GM12878 (cell line): ENCODE results near the gene UBE2Z. TPM values are rescaled to one million over a fixed set of nuclear protein-coding genes. Genes with fewer than 3 reads are reported as not detected.

Experiments
- CBFB ChIP-seq: IDR thresholded peaks from 2 replicates; pipeline ENCODE4 v1.6.1; 2016; ENCODE audit warnings: antibody characterized with exemption, low read depth
- FOXK2 ChIP-seq: fragments of 450-650 bp; IDR thresholded peaks from 2 replicates; pipeline ENCODE4 v1.6.1; 2017; ENCODE audit warnings: mild to moderate bottlenecking, moderate library complexity
- JUNB ChIP-seq: IDR thresholded peaks from 2 replicates; pipeline ENCODE4 v1.6.1; 2016; ENCODE audit warnings: antibody characterized with exemption, mild to moderate bottlenecking
- KAT2A ChIP-seq: conservative IDR thresholded peaks from 2 replicates; pipeline ENCODE4 v1.6.1; 2011; ENCODE audit warnings: low read depth, low read length; ENCODE audit not compliant: control insufficient read depth
- POU2F2 ChIP-seq: IDR thresholded peaks from 3 replicates; pipeline ENCODE4 v1.6.1; 2011; ENCODE audit warnings: low read depth, mild to moderate bottlenecking, low read length, borderline replicate concordance
- RELA ChIP-seq: fragments of 450-650 bp; IDR thresholded peaks from 2 replicates; pipeline ENCODE4 v1.8.0; 2014; ENCODE audit warnings: borderline replicate concordance; ENCODE audit not compliant: partially characterized antibody
- SP1 ChIP-seq: IDR thresholded peaks from one replicate; pipeline ENCODE4 v1.6.1; 2011; ENCODE audit warnings: low read depth, low read length
- TCF7 ChIP-seq: IDR thresholded peaks from 2 replicates; pipeline ENCODE4 v1.6.1; 2014; ENCODE audit warnings: antibody characterized with exemption, borderline replicate concordance
- ZBED1 ChIP-seq: IDR thresholded peaks from 2 replicates; pipeline ENCODE4 v1.6.1; 2016; ENCODE audit warnings: borderline replicate concordance
- ZSCAN29 ChIP-seq: fragments of 450-650 bp; IDR thresholded peaks from 2 replicates; pipeline ENCODE4 v1.6.1; 2017; ENCODE audit warnings: mild to moderate bottlenecking, moderate library complexity
- polyA plus RNA-seq, 11 experiments: library from polyadenylated mRNA; depleted of rRNA in 4 of 11; unstranded in 6 of 11; stranded (reverse) in 5 of 11; fragments of >200 nt; fragmentation: Nextera tagmentation in 4 of 11; fragmentation: Illumina TruSeq in 1 of 11; extraction: Ambion mirVana in 4 of 11; extraction: Trizol in 1 of 11; gene quantifications; 1 replicate in 1 of 11; 2 replicates in 10 of 11; pipeline versions ENCODE4 v1.2.1 to v1.2.3, GENCODE V29; 2011 to 2016; ENCODE audit warnings: inconsistent platforms in 2 of 11, missing spikeins in 2 of 11, low read depth in 1 of 11
- total RNA-seq, 4 experiments: library from RNA; depleted of rRNA in 3 of 4; stranded (reverse); fragments of >200 nt in 3 of 4; fragmentation: Illumina TruSeq in 1 of 4; extraction: Trizol in 1 of 4; gene quantifications; 2 replicates each; pipeline versions ENCODE4 v1.2.1 to v1.2.3, GENCODE V29; 2013 to 2021
- TF ChIP-seq, protein P1 (sequence below): IDR thresholded peaks from 2 replicates; pipeline ENCODE4 v1.6.1; 2012; ENCODE audit warnings: mild to moderate bottlenecking, low read depth, low read length
- TF ChIP-seq, protein P2 (sequence below): IDR thresholded peaks from 2 replicates; pipeline ENCODE4 v1.6.1; 2011; ENCODE audit warnings: borderline replicate concordance, low read depth, mild to moderate bottlenecking, moderate library complexity, low read length; ENCODE audit not compliant: insufficient read depth, poor library complexity, severe bottlenecking
- TF ChIP-seq, protein P3 (sequence below): fragments of 450-650 bp; formaldehyde crosslinking; IDR thresholded peaks from 2 replicates; pipeline ENCODE4 v1.4.0; 2020; ENCODE audit warnings: mild to moderate bottlenecking, moderate library complexity
- TF ChIP-seq, protein P4 (sequence below): fragments of 450-650 bp; IDR thresholded peaks from 2 replicates; pipeline ENCODE4 v1.6.1; 2017; ENCODE audit warnings: mild to moderate bottlenecking, moderate library complexity
- TF ChIP-seq, protein P5 (sequence below): IDR thresholded peaks from 2 replicates; pipeline ENCODE4 v1.6.1; 2012; ENCODE audit warnings: low read depth, low read length, improper control_type of control experiment

UBE2Z gene
- total and polyA plus RNA-seq, 10 of the 15 experiments (the other 5 are each of a cell fraction or from before 2014, with no cell fraction given) = 23.1 to 191 (median 57.4) TPM

DNA sequence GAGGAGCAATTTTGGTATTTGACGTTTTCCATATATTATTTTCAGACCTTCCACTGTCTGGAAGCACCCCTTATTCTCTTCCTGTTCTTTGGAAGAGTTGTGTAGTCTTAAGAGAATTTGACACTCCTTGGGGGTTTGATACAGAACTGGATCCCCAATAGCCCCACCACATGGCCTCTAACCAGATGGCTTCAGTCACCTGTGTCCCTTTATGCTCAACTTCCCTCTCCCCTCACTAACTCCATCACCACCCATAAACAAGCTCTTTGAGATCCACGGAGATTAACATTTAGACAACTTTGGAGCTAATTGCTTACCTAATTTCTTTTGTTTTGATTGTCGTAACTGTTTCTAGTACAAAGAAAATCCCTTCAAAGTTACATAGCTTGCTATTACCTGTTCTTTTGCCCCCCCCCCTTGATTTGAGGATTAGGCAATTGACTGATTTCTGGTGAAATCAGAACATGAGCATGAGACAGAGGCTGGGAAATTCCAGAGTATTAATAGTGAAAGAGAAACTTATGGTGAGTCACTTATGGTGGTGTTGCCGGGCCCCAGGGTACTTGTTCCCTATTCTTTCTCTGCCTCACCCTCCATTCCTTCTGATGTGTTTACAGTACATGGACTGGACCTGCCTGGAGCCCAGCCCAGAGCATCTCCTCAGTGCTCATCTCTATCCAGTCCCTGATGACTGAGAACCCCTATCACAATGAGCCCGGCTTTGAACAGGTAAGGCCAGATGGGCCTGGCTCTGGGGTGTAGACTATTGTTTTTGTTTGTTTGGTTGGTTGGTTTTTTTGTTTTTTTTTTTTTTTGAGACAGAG is 7.5 kb downstream of the UBE2Z start (continued):
- TF ChIP-seq, protein P1, sequence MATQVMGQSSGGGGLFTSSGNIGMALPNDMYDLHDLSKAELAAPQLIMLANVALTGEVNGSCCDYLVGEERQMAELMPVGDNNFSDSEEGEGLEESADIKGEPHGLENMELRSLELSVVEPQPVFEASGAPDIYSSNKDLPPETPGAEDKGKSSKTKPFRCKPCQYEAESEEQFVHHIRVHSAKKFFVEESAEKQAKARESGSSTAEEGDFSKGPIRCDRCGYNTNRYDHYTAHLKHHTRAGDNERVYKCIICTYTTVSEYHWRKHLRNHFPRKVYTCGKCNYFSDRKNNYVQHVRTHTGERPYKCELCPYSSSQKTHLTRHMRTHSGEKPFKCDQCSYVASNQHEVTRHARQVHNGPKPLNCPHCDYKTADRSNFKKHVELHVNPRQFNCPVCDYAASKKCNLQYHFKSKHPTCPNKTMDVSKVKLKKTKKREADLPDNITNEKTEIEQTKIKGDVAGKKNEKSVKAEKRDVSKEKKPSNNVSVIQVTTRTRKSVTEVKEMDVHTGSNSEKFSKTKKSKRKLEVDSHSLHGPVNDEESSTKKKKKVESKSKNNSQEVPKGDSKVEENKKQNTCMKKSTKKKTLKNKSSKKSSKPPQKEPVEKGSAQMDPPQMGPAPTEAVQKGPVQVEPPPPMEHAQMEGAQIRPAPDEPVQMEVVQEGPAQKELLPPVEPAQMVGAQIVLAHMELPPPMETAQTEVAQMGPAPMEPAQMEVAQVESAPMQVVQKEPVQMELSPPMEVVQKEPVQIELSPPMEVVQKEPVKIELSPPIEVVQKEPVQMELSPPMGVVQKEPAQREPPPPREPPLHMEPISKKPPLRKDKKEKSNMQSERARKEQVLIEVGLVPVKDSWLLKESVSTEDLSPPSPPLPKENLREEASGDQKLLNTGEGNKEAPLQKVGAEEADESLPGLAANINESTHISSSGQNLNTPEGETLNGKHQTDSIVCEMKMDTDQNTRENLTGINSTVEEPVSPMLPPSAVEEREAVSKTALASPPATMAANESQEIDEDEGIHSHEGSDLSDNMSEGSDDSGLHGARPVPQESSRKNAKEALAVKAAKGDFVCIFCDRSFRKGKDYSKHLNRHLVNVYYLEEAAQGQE = no peak
- TF ChIP-seq, protein P2, sequence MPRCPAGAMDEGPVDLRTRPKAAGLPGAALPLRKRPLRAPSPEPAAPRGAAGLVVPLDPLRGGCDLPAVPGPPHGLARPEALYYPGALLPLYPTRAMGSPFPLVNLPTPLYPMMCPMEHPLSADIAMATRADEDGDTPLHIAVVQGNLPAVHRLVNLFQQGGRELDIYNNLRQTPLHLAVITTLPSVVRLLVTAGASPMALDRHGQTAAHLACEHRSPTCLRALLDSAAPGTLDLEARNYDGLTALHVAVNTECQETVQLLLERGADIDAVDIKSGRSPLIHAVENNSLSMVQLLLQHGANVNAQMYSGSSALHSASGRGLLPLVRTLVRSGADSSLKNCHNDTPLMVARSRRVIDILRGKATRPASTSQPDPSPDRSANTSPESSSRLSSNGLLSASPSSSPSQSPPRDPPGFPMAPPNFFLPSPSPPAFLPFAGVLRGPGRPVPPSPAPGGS = peak; percentile 72
- TF ChIP-seq, protein P3, sequence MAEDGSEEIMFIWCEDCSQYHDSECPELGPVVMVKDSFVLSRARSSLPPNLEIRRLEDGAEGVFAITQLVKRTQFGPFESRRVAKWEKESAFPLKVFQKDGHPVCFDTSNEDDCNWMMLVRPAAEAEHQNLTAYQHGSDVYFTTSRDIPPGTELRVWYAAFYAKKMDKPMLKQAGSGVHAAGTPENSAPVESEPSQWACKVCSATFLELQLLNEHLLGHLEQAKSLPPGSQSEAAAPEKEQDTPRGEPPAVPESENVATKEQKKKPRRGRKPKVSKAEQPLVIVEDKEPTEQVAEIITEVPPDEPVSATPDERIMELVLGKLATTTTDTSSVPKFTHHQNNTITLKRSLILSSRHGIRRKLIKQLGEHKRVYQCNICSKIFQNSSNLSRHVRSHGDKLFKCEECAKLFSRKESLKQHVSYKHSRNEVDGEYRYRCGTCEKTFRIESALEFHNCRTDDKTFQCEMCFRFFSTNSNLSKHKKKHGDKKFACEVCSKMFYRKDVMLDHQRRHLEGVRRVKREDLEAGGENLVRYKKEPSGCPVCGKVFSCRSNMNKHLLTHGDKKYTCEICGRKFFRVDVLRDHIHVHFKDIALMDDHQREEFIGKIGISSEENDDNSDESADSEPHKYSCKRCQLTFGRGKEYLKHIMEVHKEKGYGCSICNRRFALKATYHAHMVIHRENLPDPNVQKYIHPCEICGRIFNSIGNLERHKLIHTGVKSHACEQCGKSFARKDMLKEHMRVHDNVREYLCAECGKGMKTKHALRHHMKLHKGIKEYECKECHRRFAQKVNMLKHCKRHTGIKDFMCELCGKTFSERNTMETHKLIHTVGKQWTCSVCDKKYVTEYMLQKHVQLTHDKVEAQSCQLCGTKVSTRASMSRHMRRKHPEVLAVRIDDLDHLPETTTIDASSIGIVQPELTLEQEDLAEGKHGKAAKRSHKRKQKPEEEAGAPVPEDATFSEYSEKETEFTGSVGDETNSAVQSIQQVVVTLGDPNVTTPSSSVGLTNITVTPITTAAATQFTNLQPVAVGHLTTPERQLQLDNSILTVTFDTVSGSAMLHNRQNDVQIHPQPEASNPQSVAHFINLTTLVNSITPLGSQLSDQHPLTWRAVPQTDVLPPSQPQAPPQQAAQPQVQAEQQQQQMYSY = no peak
- TF ChIP-seq FOXK2 (no peak), ZBED1 (no peak), RELA (peak; percentile 95), TCF7 (no peak), ZSCAN29 (no peak), POU2F2 (no peak), JUNB (peak; percentile 97), SP1 (peak; percentile 24), CBFB (peak; percentile 61; the same call in 1 of the 2 replicates), KAT2A (no peak)
- TF ChIP-seq, protein P4, sequence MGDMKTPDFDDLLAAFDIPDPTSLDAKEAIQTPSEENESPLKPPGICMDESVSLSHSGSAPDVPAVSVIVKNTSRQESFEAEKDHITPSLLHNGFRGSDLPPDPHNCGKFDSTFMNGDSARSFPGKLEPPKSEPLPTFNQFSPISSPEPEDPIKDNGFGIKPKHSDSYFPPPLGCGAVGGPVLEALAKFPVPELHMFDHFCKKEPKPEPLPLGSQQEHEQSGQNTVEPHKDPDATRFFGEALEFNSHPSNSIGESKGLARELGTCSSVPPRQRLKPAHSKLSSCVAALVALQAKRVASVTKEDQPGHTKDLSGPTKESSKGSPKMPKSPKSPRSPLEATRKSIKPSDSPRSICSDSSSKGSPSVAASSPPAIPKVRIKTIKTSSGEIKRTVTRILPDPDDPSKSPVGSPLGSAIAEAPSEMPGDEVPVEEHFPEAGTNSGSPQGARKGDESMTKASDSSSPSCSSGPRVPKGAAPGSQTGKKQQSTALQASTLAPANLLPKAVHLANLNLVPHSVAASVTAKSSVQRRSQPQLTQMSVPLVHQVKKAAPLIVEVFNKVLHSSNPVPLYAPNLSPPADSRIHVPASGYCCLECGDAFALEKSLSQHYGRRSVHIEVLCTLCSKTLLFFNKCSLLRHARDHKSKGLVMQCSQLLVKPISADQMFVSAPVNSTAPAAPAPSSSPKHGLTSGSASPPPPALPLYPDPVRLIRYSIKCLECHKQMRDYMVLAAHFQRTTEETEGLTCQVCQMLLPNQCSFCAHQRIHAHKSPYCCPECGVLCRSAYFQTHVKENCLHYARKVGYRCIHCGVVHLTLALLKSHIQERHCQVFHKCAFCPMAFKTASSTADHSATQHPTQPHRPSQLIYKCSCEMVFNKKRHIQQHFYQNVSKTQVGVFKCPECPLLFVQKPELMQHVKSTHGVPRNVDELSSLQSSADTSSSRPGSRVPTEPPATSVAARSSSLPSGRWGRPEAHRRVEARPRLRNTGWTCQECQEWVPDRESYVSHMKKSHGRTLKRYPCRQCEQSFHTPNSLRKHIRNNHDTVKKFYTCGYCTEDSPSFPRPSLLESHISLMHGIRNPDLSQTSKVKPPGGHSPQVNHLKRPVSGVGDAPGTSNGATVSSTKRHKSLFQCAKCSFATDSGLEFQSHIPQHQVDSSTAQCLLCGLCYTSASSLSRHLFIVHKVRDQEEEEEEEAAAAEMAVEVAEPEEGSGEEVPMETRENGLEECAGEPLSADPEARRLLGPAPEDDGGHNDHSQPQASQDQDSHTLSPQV = no peak
- TF ChIP-seq, protein P5, sequence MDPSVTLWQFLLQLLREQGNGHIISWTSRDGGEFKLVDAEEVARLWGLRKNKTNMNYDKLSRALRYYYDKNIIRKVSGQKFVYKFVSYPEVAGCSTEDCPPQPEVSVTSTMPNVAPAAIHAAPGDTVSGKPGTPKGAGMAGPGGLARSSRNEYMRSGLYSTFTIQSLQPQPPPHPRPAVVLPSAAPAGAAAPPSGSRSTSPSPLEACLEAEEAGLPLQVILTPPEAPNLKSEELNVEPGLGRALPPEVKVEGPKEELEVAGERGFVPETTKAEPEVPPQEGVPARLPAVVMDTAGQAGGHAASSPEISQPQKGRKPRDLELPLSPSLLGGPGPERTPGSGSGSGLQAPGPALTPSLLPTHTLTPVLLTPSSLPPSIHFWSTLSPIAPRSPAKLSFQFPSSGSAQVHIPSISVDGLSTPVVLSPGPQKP = no peak
